H9 (cell line): ENCODE results near the gene NLRP9. TPM values are rescaled to one million over a fixed set of nuclear protein-coding genes. Genes with fewer than 3 reads are reported as not detected.

ENCODE experiments used
- DNase-seq: peaks from one replicate; pipeline ENCODE4 v3.0.0-alpha.2; 2017
- H2AFZ ChIP-seq: one replicate; pipeline ENCODE4 v1.6.1; 2013; ENCODE audit warnings: mild to moderate bottlenecking, low read length, control low read depth, moderate library complexity
- H2AK5ac ChIP-seq: 2 replicates; pipeline ENCODE4 v1.6.1; 2013; ENCODE audit warnings: low read length, control low read depth, mixed read lengths; ENCODE audit not compliant: insufficient read length
- H2BK120ac ChIP-seq: one replicate; pipeline ENCODE4 v1.6.1; 2013; ENCODE audit warnings: low read depth, mild to moderate bottlenecking, low read length, control low read depth, inconsistent platforms; ENCODE audit not compliant: poor library complexity, severe bottlenecking
- H2BK12ac ChIP-seq: 2 replicates; pipeline ENCODE4 v1.6.1; 2013; ENCODE audit warnings: low read length, control low read depth, mixed read lengths, low read depth; ENCODE audit not compliant: insufficient read length
- H2BK15ac ChIP-seq: 2 replicates; pipeline ENCODE4 v1.6.1; 2013; ENCODE audit warnings: low read depth, low read length, control low read depth
- H2BK20ac ChIP-seq: one replicate; pipeline ENCODE4 v1.6.1; 2013; ENCODE audit warnings: low read depth, mild to moderate bottlenecking, low read length, control low read depth, inconsistent platforms; ENCODE audit not compliant: poor library complexity, severe bottlenecking
- H2BK5ac ChIP-seq: 2 replicates; pipeline ENCODE4 v1.6.1; 2013; ENCODE audit warnings: low read length, control low read depth, mixed read lengths; ENCODE audit not compliant: insufficient read length
- H3K14ac ChIP-seq: 2 replicates; pipeline ENCODE4 v1.6.1; 2013; ENCODE audit warnings: low read length, control low read depth; ENCODE audit not compliant: insufficient read depth
- H3K18ac ChIP-seq: 2 replicates; pipeline ENCODE4 v1.6.1; 2013; ENCODE audit warnings: low read depth, mild to moderate bottlenecking, mixed read lengths, low read length, control low read depth; ENCODE audit not compliant: insufficient read length
- H3K23ac ChIP-seq: 2 replicates; pipeline ENCODE4 v1.6.1; 2013; ENCODE audit warnings: low read length, control low read depth, mixed read lengths, low read depth; ENCODE audit not compliant: insufficient read length
- H3K23me2 ChIP-seq: 2 replicates; pipeline ENCODE4 v1.6.1; 2013; ENCODE audit warnings: low read depth, mild to moderate bottlenecking, mixed read lengths, low read length, control low read depth; ENCODE audit not compliant: insufficient read length, poor library complexity, severe bottlenecking
- H3K27ac ChIP-seq: 2 replicates; pipeline ENCODE4 v1.5.1; 2013; ENCODE audit warnings: low read length, control low read depth, mixed read lengths, low read depth; ENCODE audit not compliant: insufficient read length
- H3K27me3 ChIP-seq: 2 replicates; pipeline ENCODE4 v1.6.1; 2013; ENCODE audit warnings: low read length, control low read depth, inconsistent platforms; ENCODE audit not compliant: insufficient read depth
- H3K4ac ChIP-seq: 2 replicates; pipeline ENCODE4 v1.6.1; 2013; ENCODE audit warnings: low read depth, mild to moderate bottlenecking, control low read depth, inconsistent platforms, low read length, moderate library complexity
- H3K4me1 ChIP-seq: 2 replicates; pipeline ENCODE4 v1.6.1; 2013; ENCODE audit warnings: low read length, control low read depth, inconsistent platforms; ENCODE audit not compliant: insufficient read depth
- H3K4me2 ChIP-seq: 2 replicates; pipeline ENCODE4 v1.6.1; 2013; ENCODE audit warnings: low read length, control low read depth, mixed read lengths; ENCODE audit not compliant: insufficient read length, insufficient read depth
- H3K56ac ChIP-seq: 2 replicates; pipeline ENCODE4 v1.6.1; 2013; ENCODE audit warnings: low read depth, mild to moderate bottlenecking, mixed read lengths, low read length, control low read depth; ENCODE audit not compliant: insufficient read length
- H3K79me1 ChIP-seq: 2 replicates; pipeline ENCODE4 v1.6.1; 2013; ENCODE audit warnings: low read depth, mild to moderate bottlenecking, moderate library complexity, low read length, control low read depth, inconsistent platforms; ENCODE audit not compliant: insufficient read depth, poor library complexity, severe bottlenecking
- H3K79me2 ChIP-seq: 2 replicates; pipeline ENCODE4 v1.6.1; 2013; ENCODE audit warnings: low read length, control low read depth, inconsistent platforms; ENCODE audit not compliant: insufficient read depth
- H3K9ac ChIP-seq: 2 replicates; pipeline ENCODE4 v1.6.1; 2013; ENCODE audit warnings: low read length, control low read depth, mixed read lengths; ENCODE audit not compliant: insufficient read length; ENCODE audit errors: extremely low read depth
- H3K9me3 ChIP-seq: one replicate; pipeline ENCODE4 v1.6.1; 2013; ENCODE audit warnings: low read depth, low read length, inconsistent platforms; ENCODE audit not compliant: control insufficient read depth
- H3T11ph ChIP-seq: one replicate; pipeline ENCODE4 v1.6.1; 2013; ENCODE audit warnings: mild to moderate bottlenecking, low read length, control low read depth, inconsistent platforms
- H4K20me1 ChIP-seq: one replicate; pipeline ENCODE4 v1.6.1; 2013; ENCODE audit not compliant: control insufficient read depth, insufficient read length, insufficient read depth
- H4K5ac ChIP-seq: 2 replicates; pipeline ENCODE4 v1.6.1; 2013; ENCODE audit warnings: low read depth, mild to moderate bottlenecking, mixed read lengths, low read length, control low read depth; ENCODE audit not compliant: insufficient read length
- H4K8ac ChIP-seq: replicated peaks from 2 replicates; pipeline ENCODE4 v1.6.1; 2013; ENCODE audit warnings: low read length, control low read depth, mixed read lengths, low read depth; ENCODE audit not compliant: insufficient read length
- H4K91ac ChIP-seq: 2 replicates; pipeline ENCODE4 v1.6.1; 2013; ENCODE audit warnings: low read depth, mild to moderate bottlenecking, moderate library complexity, mixed read lengths, low read length, control low read depth; ENCODE audit not compliant: insufficient read length
- H3K27ac Mint-ChIP-seq, 3 experiments: 2 replicates in 2 of 3; 3 replicates in 1 of 3; pipeline ENCODE4 v1.8.0; 2020 to 2021; ENCODE audit warnings: mixed read lengths in 3 of 3, mild to moderate bottlenecking in 1 of 3, moderate library complexity in 1 of 3
- H3K27me3 Mint-ChIP-seq: 2 replicates; pipeline ENCODE4 v1.8.0; 2021; ENCODE audit warnings: low read depth, mild to moderate bottlenecking, moderate library complexity, mixed read lengths
- H3K36me3 Mint-ChIP-seq, 3 experiments: 2 replicates in 2 of 3; 3 replicates in 1 of 3; pipeline ENCODE4 v1.8.0; 2020 to 2021; ENCODE audit warnings: low read depth in 3 of 3, mixed read lengths in 3 of 3; ENCODE audit not compliant: insufficient read depth in 1 of 3
- H3K4me1 Mint-ChIP-seq, 2 experiments: 2 replicates each; pipeline ENCODE4 v1.8.0; 2020; ENCODE audit warnings: mixed read lengths in 2 of 2
- H3K4me3 Mint-ChIP-seq, 2 experiments: 2 replicates in 1 of 2; 3 replicates in 1 of 2; pipeline ENCODE4 v1.8.0; 2020 to 2021; ENCODE audit warnings: mild to moderate bottlenecking in 2 of 2, mixed read lengths in 2 of 2, moderate library complexity in 1 of 2
- H3K9me3 Mint-ChIP-seq, 2 experiments: 2 replicates in 1 of 2; 3 replicates in 1 of 2; pipeline ENCODE4 v1.8.0; 2020; ENCODE audit warnings: mild to moderate bottlenecking in 2 of 2, mixed read lengths in 2 of 2, moderate library complexity in 1 of 2
- WGBS: extraction: QIAGEN DNeasy Blood & Tissue Kit; methylation state at CpG from one replicate; pipeline ENCODE4 v1.1.7; 2013; ENCODE audit warnings: missing lambda C conversion rate, low lambda C conversion rate, mixed read lengths; ENCODE audit not compliant: insufficient read length; ENCODE audit errors: extremely low coverage; 5-methylcytosine and 5-hydroxymethylcytosine counted together
- total RNA-seq: library from RNA; stranded (reverse); gene quantifications from 2 replicates; pipeline ENCODE4 v1.2.1, GENCODE V29; 2021
- TF ChIP-seq, protein P1 (sequence below): fragments of 200-600 bp; sonication (generic); conservative IDR thresholded peaks from 3 replicates; pipeline ENCODE4 v1.8.0; 2021; ENCODE audit warnings: antibody characterized with exemption, mild to moderate bottlenecking

The NLRP9 gene
- total RNA-seq, 1 experiment from 2014 or later: not detected

DNA sequence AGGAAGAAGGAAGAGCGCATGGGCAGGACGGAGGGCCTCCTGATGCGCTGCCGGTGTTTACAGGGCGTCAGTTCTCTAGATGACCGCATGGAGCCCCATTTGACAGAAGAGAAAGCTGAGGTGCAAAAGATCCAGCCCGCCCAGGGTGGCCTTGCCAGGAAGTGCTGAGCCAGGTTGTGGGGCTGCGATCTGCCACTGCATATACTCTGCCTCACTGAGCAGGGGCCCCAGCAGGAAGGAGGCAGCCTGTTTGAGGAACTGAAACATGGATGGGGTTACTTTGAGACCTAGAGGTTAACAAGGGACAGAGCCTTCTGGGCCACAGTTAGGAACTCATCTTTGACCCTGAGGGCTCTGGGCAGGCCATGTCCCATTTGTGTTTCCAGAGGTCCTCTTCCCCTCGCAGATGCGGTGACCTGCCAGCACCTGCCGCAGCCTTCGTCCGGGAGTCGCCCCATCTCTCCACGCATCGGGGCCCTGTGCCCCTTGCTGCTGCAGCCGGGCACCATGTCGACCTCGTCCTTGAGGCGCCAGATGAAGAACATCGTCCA, 60.0 kb downstream of the NLRP9 start:
- TF ChIP-seq, protein P1, sequence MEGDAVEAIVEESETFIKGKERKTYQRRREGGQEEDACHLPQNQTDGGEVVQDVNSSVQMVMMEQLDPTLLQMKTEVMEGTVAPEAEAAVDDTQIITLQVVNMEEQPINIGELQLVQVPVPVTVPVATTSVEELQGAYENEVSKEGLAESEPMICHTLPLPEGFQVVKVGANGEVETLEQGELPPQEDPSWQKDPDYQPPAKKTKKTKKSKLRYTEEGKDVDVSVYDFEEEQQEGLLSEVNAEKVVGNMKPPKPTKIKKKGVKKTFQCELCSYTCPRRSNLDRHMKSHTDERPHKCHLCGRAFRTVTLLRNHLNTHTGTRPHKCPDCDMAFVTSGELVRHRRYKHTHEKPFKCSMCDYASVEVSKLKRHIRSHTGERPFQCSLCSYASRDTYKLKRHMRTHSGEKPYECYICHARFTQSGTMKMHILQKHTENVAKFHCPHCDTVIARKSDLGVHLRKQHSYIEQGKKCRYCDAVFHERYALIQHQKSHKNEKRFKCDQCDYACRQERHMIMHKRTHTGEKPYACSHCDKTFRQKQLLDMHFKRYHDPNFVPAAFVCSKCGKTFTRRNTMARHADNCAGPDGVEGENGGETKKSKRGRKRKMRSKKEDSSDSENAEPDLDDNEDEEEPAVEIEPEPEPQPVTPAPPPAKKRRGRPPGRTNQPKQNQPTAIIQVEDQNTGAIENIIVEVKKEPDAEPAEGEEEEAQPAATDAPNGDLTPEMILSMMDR: no peak
- H3K79me1 ChIP-seq: peaks cover 18% of the 10 kb centered on the region
- H4K20me1 ChIP-seq: no peaks in the 10 kb centered on the region

More for the DNA sequence above, 60.0 kb downstream of the NLRP9 start:
- H3K27ac Mint-ChIP-seq: peak overlapping the region in 1 of 3 experiments; percentile 59; a peak in 1 of 7 replicates
- no peak overlapping the region for H3T11ph ChIP-seq
- no peak overlapping the region for H2BK20ac ChIP-seq
- H3K23me2 ChIP-seq: peaks cover 6% of the 10 kb centered on the region
- H3K4me1 Mint-ChIP-seq: peaks cover 23 to 24% of the 10 kb centered on the region in 2 experiments
- no peak overlapping the region for H2BK12ac ChIP-seq
- no peak overlapping the region for H4K91ac ChIP-seq
- no peak overlapping the region for H3K27ac ChIP-seq
- peaks cover 18% of the 10 kb centered on the region; the same call in 1 of the 2 replicates for H3K79me2 ChIP-seq
- no peak overlapping the region; the same call in 1 of the 2 replicates for H3K14ac ChIP-seq
- no peak overlapping the region for H3K56ac ChIP-seq
- no peak overlapping the region for H2AK5ac ChIP-seq
- H3K9me3 Mint-ChIP-seq: no peaks in the 10 kb centered on the region; a peak in 1 of 5 replicates
- H2AFZ ChIP-seq: no peak overlapping the region
- no peak overlapping the region for H4K5ac ChIP-seq
- H2BK5ac ChIP-seq: no peak overlapping the region
- no peak overlapping the region for H3K4ac ChIP-seq
- H2BK120ac ChIP-seq: no peak overlapping the region
- H3K4me1 ChIP-seq: no peaks in the 10 kb centered on the region
- H3K27me3 ChIP-seq: no peaks in the 10 kb centered on the region
- H3K23ac ChIP-seq: no peak overlapping the region
- WGBS: no CpG with 5 or more reads among the region's 21 CpGs
- H4K8ac ChIP-seq: no peak overlapping the region
- H3K4me3 Mint-ChIP-seq: no peak overlapping the region
- H3K9ac ChIP-seq: no peak overlapping the region
- no peak for DNase-seq
- H3K36me3 Mint-ChIP-seq: peaks cover 15 to 51% (median 45%) of the 10 kb centered on the region in 3 experiments; a peak in 6 of 7 replicates
- H3K9me3 ChIP-seq: no peaks in the 10 kb centered on the region
- H3K18ac ChIP-seq: no peak overlapping the region
- H2BK15ac ChIP-seq: no peak overlapping the region
- H3K4me2 ChIP-seq: no peak overlapping the region
- H3K27me3 Mint-ChIP-seq: no peaks in the 10 kb centered on the region
